HL-60/S4 treated with phorbol 12-myristate 13-acetate at 8.2 ng/mL for 4 days and 3 days (cell line): Measurements from ENCODE around the gene ZNF154.
"Not testable (repeated sequence)": the region's sequence is repeated elsewhere in the genome, so short reads cannot be mapped to it uniquely, and the experiment has no call there.

Source experiments
- in situ Hi-C: fragments of 300-500 bp; cut with MboI; formaldehyde crosslinking; loops from 2 replicates; pipeline ENCODE4 v1.15.0; 2022; ENCODE audit warnings: low sequenced_read_pairs

Gene ZNF154

DNA sequence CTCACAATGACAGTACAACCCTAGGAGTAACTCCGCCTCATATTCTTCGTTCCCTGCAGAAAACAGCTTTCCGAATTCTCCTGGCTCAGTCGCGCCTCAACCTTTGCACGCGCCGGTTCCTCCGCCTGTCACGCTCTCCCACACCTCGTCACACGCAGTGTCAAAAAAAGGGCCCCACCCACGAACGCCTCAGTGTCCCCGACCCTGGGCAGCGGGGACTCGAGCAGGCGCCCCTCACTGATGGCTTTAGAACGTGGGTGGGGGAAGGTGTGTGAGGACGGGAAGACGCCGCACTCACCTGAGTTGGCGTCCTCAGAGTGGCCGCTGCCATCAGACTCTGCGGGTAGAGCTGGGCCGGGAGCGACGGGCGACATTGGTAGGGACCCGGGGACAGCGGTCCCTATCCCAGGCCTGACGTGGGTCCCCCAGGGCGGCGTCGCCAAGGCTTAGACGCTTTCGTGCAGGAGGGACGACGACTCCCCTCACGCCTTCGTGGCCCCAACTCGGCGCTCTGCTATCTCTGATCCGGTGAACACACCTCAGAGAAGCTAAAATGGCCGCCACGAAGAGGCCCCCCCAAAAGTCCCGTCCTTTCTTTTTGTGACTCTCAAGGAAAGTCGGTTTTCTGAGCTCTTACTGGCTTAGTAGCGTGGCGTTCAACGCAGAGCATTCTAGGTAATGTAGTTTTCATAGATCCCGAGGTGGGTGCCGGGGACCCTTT lies at the start of gene ZNF154:
TSS of gene ZNF154 (minus strand) at position 564 of the 721 bp plus-strand sequence. CDS start at position 331, 233 bp downstream.
- in situ Hi-C loops: no loop called here

DNA sequence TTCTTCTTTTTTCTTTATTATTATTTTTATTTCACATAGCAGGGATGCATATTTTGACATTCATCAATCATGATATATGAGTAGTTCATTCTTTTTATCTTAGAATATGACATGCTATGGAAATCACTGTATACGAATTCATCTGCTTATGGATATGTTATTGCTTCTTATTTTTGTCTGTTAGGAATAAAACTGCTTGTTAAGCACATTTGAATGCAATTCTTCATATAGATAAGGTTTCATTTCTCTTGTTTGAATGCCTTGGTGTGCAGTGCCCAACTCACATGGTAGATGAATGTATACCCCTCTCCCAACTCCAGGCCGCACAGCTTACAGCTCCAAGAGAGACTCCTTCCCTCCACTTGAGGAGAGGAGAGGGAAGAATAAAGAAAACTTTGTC lies 48.9 kb upstream of the ZNF154 start:
- in situ Hi-C loops: no loop called here

DNA sequence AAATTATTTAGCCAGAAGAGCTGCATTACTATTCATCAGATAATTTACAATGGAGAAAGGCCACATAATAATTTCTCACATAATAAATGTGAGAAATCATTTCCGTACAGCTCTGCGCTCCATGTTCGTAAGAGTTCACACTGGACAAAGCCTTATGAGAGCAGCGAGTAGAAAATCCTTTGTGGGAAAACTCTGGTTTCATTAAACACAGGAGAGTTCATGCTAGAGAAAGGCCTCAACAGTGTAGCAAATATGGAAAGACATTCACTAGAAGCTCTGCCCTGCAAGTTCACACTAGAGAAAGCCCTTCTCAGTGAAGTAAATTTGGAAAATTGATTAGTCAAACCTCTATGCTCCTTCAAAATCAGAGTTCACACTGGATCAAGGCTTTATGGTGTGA lies 46.0 kb upstream of the ZNF154 start:
- in situ Hi-C loops: no loop called here

DNA sequence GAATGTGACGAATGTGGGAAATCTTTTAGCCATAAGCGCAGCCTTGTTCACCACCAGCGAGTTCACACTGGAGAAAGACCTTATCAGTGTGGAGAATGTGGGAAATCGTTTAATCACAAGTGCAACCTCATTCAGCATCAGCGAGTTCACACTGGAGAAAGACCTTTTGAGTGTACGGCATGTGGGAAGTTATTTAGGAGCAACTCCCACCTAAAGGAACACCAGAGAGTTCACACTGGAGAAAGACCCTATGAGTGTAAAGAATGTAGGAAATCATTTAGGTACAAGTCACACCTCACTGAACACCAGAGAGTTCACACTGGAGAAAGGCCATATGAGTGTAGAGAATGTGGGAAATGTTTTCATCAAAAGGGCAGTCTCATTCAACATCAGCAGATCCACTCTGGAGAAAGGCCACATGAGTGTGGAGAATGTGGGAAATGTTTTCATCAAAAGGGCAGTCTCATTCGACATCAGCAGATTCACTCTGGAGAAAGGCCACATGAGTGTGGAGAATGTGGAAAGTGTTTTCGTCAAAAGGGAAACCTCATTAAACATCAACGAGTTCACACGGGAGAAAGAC lies 45.2 kb upstream of the ZNF154 start:
- in situ Hi-C loops: no loop called here

DNA sequence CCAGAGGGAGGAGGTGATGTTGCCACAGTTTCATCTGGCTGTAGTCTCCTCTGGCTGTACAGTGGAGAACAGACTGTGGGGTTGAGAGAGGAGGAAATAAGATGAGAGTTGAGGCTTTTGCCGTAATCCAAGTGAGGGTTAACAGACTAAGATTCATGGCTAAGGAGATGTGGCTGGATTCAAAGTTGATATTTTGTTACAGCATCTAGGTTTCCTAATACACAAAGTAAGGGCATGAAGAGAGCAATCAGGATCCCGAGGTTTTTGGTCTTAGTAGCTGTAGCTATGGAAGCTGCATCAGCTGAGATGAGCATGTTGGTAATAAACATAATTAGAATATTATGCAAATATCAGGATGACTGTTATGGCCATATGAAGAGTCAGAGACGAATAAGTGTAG lies 39.0 kb upstream of the ZNF154 start:
- in situ Hi-C loops: no loop called here

DNA sequence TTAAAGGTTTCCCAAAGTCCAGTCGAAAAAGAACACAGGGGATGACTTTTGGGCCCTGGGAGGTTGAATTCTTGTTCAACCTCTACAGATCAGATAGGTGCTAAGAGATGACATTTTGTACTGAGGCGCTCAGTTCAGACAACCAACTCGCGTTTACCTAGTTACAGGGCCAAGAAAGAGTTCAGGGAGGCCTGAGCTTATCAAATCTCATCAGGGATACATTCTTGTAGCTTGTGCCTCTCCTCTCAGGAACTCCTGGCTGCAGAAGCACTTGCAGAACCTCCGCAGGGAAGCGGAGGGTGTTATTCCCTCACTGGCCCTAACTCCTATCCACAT lies 38.4 kb upstream of the ZNF154 start:
- in situ Hi-C loops: no loop called here

DNA sequence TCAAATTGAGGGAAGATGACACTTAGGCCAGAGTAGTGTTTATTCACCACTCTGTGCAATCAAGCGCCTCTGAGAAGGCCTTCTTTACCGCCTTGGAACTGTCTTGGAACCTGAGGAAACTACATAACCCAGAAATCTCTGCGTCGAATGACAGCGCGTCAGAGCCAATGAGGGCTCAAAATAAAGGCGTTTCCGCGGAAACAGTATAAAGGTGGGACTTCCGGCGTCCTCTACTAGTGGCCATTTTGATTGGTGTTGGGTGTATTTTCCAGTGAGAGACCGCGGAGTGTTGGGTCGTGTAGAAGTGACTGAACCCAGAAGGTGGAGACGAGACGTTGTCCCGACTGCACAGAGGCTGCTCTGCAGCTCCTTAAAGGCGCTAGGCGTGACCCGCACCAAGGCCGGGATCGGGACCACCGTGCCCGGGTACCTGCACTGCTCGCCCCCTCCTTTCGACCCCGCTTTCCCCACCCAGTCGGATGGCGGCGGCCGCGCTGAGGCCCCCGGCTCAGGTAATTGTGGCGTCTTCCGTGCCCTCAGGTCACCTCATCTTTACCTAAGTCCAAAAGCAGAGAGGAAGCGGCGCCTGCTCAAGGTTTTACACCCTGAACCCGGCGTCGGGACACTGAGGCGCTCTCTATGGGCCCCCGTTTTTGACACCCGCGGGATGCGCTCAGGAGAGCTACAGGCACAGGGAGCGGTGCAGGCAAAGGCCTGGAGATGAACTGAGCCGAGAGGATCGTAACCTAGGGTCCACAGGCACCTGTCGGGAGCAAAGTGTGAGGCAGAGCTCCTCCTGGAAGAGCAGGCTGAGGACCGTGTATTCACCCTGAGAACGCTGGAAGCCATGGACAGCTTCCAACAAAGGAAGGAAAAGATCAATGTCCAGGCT lies 37.8 kb upstream of the ZNF154 start, which contains the start of gene ZNF776:
TSS of gene ZNF776 (plus strand) at position 236 of the 892 bp plus-strand sequence. CDS start at position 480, 244 bp downstream.
- in situ Hi-C loops: no loop called here

DNA sequence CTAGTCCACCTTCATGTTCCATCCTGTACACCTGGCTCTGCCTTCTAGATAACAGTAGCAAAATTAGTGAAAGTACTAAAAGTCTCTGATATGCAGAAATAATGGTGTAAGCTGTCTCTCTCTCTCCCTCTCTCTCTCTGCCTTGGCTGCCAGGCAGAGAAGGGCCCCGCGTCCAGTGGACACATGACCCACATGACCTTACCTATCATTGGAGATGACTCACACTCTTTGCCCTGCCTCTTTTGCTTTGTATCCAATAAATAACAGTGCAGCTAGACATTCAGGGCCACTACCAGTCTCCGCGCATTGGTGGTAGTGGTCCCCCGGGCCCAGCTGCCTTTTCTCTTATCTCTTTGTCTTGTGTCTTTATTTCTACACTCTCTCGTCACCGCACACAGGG lies 29.8 kb upstream of the ZNF154 start:
- in situ Hi-C loops: not testable (repeated sequence)

DNA sequence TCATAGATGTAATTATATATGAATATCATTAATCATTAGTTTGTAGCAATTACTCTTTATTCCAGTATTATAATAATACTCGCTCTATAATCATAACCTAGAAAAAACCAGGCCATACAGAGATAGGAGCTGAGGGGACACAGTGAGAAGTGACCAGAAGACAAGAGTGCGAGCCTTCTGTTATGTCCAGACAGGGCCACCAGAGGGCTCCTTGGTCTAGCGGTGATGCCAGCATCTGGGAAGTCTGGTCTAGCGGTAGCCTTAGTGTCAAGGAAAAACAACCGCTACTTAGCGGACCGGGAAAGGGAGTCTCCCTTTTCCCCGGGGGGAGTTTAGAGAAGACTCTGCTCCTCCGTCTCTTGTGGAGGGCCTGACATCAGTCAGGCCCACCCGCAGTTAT lies 29.3 kb upstream of the ZNF154 start:
- in situ Hi-C loops: not testable (repeated sequence)

DNA sequence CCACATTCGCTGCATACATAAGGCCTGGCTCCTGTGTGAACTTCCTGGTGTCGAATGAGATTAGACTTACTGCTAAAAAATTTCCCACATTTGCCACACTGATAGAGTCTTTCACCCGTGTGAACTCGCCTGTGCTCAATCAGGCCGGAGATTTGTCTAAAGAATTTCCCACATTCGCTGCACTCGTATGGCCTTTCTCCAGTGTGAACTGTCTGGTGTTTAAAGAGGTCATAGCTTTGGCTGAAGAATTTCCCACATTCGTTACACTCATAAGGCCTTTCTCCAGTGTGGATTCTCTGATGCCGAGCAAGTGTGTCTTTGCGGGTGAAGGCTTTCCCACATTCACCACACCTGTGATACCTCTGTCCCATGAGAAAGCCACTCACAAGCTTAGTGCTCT lies 11.9 kb upstream of the ZNF154 start:
- in situ Hi-C loops: no loop called here

DNA sequence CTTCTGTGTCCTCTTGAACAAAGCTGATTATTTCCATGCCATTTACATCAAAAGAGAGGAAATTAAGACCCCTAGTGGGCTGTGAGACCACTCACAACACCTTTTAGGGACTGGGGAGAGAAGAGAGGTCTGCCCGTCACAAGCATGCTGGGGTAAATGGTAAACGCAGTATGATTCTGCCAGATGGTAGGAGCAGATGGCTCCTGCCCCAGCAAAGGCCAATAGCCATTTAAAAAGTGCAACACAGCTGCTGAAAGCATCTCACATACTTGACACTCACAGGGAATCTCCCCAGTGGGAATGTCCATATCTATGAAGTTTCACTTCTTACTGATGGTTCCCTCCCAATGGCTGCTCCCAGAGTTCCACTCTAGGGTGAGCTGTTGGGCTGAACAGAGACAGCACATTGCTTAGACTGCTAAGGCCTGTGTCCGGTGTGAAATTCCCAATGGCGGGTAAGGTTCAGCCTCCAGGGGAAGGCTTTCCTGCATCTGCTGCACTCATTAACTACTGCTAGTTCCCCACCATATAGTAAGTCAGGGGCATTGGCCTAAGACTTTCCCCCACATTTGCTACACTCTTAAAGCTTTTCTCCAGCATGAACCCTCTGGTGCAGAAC lies 11.0 kb upstream of the ZNF154 start:
- in situ Hi-C loops: no loop called here

DNA sequence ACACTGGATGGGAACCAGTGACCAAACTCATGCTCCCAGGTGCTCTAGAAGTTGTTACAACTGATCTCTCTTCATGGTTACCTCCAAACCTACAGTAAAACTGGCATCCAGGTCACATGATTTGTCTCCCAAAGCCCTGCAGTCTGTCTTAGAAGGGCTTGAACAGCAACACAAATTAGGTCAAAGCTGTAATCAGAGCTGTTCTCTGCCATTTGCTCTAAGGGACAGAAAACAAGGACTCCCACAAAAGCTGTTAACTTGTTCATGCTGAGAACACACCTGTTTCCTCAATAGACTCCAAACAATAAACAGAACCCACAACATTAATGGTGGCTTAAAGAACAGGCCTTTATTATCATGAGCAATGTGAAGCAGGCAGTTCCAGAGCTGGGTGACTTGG lies 10.4 kb upstream of the ZNF154 start:
- in situ Hi-C loops: no loop called here

DNA sequence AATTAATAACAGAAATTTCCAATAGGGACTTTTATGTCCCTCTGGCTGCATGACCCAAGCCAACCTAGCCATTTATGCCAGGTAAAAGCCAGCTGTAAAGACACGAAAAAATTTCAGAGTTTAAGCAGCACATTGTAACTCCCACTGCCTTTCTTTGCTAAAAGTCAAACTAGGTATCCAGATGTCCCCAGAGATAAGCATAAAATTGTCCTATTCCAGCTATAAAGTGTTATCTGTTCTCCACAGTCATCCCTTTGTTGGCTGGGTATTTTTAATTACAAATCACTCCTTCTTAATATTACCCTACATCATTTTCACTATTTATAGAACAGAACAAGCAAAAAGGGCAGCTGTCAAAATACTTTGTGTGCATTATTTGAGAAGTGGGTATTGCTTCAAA lies 3.2 kb upstream of the ZNF154 start:
- in situ Hi-C loops: no loop called here

DNA sequence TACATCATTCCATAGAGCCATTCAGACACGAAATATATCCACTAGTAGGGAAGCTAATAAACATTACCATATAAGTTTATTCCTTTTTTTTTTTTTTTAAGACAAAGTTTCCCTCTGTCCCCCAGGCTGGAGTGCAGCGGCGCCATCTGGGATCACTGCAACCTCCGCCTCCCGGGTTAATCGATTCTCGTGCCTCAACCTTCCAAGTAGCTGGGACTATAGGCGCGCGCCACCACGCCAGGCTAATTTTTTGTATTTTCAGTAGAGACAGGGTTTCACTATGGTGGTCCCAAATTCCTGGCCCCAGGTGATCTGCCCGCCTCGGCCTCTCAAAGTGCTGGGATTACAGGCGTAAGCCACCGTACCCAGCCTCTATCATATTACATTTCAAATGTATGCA lies 612 bp upstream of the ZNF154 start:
- in situ Hi-C loops: no loop called here

DNA sequence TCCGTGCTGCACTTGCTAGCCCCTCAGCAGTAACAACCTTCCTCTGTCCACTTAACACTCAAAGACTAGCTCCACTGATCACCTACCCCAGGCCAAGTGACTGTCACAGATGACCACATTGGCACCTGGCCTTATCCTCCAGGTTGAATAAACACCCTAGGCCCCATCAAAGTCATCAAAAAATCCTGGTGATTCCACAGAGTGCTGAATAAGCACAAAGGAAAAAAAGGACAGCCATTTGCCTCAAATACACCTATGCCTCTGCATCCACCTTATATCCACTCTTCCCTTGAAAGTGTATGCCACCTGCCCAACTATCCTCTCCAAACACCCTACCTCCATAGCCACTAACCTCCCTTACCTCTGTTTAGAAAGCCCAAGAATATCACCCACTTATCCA lies 2.7 kb downstream of the ZNF154 start:
- in situ Hi-C loops: no loop called here

DNA sequence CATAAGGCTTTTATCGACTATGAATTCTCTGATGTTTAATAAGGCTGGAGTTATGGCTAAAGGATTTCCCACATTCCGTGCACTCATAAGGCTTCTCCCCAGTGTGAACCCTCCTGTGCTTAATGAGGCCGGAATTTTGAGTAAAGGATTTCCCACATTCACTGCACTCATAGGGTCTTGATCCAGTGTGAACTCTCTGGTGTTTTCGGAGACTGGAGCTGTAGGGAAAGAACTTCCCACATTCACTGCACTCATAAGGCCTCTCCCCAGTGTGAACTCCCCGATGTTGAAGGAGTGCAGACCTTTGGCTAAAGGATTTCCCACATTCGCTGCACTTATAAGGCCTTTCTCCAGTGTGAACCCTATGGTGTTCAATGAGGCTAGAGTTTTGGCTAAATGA lies 7.4 kb downstream of the ZNF154 start:
- in situ Hi-C loops: no loop called here

DNA sequence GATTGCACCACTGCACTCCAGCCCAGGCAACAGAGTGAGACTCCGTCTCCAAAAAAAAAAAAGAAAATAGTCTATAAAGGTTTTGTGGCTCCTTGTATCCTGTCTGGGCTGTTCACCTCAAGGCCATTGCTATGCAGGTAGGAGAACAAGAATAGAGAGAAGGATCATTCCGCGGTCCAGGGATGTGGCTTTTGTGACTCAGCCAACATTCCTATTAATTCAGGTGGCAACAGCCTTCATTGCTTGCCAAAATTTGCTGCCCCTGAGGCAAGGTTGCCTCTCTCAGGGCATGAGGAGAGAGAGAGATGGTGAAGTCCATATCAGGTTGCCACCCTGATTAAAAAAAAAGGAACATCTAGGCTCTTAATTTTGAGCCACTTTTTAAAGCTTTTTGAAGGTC lies 19.3 kb downstream of the ZNF154 start:
- in situ Hi-C loops: no loop called here

DNA sequence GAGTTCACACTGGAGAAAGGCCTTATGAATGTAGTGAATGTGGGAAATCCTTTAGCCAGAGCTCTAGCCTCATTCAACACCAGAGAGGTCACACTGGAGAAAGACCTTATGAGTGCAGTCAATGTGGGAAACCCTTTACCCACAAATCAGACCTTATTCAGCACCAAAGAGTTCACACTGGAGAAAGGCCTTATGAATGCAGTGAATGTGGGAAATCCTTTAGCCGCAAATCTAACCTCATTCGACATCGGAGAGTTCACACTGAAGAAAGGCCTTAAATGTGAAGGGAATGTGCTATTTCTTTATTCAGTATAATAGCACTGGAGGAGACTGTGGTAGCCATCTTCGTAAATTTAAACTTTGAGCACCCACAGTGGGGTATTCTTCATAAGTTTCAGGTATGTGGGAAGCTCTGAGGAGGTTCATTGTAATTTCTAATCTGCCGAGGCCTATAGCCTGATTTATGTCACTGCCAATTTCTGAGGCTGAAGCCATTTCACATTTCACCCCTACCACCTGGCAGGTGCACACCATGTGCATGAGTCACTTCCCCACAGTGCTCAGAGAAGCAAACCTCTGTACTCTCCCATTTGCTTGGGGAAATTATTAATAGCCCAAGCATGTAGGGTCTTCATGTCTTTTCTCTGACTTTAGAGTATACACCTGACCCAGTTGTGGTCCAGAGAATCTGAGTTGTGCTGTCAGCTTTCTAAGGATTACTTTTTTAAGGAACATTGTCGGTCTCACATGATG lies 20.8 kb downstream of the ZNF154 start:
- in situ Hi-C loops: no loop called here

DNA sequence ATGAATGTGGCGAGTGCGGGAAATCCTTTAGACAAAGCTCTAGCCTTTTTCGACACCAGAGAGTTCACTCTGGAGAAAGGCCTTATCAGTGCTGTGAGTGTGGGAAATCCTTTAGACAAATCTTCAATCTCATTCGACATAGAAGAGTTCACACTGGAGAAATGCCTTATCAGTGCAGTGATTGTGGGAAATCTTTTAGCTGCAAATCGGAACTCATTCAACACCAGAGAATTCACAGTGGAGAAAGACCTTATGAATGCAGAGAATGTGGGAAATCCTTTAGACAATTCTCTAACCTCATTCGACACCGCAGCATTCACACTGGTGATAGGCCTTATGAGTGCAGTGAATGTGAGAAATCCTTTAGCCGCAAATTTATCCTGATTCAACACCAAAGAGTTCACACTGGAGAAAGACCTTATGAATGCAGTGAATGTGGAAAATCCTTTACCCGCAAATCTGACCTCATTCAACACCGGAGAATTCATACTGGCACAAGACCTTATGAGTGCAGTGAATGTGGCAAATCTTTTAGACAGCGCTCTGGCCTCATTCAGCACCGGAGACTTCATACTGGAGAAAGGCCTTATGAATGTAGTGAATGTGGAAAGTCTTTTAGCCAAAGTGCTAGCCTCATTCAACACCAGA lies 21.5 kb downstream of the ZNF154 start:
- in situ Hi-C loops: no loop called here

DNA sequence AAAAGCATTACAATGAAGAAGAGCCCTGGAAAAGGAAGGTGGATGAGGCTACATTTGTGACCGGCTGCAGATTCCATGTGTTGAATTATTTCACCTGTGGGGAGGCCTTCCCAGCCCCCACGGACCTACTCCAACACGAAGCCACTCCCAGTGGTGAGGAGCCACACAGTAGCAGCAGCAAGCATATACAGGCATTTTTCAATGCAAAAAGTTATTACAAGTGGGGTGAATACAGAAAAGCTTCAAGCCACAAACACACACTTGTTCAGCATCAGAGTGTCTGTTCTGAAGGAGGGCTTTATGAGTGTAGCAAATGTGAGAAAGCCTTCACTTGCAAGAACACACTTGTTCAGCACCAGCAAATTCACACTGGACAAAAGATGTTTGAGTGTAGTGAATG lies 22.3 kb downstream of the ZNF154 start:
- in situ Hi-C loops: no loop called here
